ENCODE data around the gene ARHGAP19. TPM values are rescaled to one million over a fixed set of nuclear protein-coding genes. Genes with fewer than 3 reads are reported as not detected.

ARHGAP19 gene, protein sequence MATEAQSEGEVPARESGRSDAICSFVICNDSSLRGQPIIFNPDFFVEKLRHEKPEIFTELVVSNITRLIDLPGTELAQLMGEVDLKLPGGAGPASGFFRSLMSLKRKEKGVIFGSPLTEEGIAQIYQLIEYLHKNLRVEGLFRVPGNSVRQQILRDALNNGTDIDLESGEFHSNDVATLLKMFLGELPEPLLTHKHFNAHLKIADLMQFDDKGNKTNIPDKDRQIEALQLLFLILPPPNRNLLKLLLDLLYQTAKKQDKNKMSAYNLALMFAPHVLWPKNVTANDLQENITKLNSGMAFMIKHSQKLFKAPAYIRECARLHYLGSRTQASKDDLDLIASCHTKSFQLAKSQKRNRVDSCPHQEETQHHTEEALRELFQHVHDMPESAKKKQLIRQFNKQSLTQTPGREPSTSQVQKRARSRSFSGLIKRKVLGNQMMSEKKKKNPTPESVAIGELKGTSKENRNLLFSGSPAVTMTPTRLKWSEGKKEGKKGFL
- polyA plus RNA-seq (2013, experiment 1 of 4), result 35.1 TPM
- 32.4 TPM for polyA plus RNA-seq (2013, experiment 2 of 4)
- polyA plus RNA-seq (2013, experiment 3 of 4), result 30.0 TPM
- 30.6 TPM for polyA plus RNA-seq (2013, experiment 4 of 4)

DNA sequence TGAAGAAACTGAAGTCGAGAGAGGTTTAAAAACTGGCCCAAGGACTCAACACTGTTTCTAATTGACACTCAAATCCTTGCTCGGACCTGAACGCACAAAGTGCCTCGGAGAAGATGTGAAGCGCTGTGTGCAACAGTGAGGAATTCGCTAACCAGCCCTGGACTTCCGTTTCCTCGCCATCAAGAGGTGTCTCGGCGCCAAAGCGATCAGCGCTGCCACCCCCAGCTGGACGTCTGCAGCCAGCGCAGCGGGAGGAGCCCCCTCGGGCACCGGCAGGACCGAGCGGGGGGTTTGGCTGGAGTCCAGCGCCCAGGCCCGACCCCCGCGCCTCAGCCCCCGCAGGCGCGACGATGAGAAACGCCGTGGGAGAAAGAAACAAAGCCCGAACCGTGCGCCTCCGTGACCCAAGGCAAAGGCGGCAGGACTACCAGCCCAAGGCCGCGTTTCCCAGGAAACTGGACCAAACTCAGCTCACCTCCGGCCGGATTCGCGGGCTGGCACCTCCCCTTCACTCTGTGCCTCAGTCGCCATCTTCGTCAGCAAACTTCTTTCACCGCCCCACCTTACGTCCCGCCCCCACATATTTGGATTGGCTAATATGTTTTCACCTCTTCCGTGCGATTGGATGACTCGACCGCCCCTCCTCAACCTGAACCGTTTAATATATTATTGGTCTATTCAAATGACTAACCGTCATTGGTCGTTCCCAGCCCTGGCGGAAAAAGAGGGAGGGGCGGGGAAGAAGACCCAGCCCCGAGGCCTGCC is at the start of gene ARHGAP19:
Gene ARHGAP19, minus strand, starts transcription at position 541 of the 765 bp plus-strand sequence. Its CDS starts 10 bp downstream, at position 531.
- 0% methylated on average over 55 of the region's 55 CpGs for WGBS, 2 experiments
- H3K27ac ChIP-seq (ENCODE audit: insufficient read depth, low read depth, low read length, poor library complexity, severe bottlenecking), result peak within 1 kb of the TSS; percentile 98
- H3K36me3 ChIP-seq (ENCODE audit: control insufficient read depth, insufficient read depth, low read length), result peaks cover 3% of the 10 kb centered on the region

DNA sequence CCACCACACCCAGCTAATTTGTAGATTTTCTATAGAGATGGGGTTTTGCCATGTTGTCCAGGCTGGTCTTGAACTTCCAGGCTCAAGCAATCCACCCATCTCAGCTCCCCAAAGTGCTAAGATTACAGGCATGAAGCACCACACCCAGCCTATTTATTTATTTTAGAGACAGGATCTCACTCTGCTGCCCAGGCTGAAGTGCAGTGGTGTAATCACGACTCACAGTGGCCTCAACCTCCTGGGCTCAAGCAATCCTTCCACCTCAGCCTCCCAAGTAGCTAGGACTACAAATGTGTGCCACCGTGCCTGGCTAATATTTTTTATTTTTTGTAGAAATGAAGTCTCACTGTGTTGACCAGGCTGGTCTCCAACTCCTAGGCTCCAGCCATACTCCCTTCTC is 49.0 kb upstream of the ARHGAP19 start:
- Histone ChIP-seq H3K4me3 (ENCODE audit: insufficient read depth, low read depth, low read length) (no peak overlapping the region), H3K36me3 (ENCODE audit: control insufficient read depth, insufficient read depth, low read length) (no peaks in the 10 kb centered on the region), H3K4me1 (ENCODE audit: control insufficient read depth, insufficient read depth, low read length) (peaks cover 19% of the 10 kb centered on the region), H3K9me3 (ENCODE audit: control insufficient read depth, low read length) (no peaks in the 10 kb centered on the region), H3K27ac (ENCODE audit: insufficient read depth, low read depth, low read length, poor library complexity, severe bottlenecking) (no peak overlapping the region), H3K27me3 (ENCODE audit: control insufficient read depth, insufficient read depth, low read length, poor library complexity, severe bottlenecking) (peaks cover 17% of the 10 kb centered on the region)
- WGBS, 2 experiments, result 91 to 95% methylated on average over 2 of the region's 2 CpGs

More for the DNA sequence above, at the start of gene ARHGAP19:
- peak within 1 kb of the TSS; percentile 95 for H3K4me3 ChIP-seq (ENCODE audit: insufficient read depth, low read depth, low read length)
- no peaks in the 10 kb centered on the region for H3K27me3 ChIP-seq (ENCODE audit: control insufficient read depth, insufficient read depth, low read length, poor library complexity, severe bottlenecking)
- no peaks in the 10 kb centered on the region for H3K9me3 ChIP-seq (ENCODE audit: control insufficient read depth, low read length)
- no peaks in the 10 kb centered on the region for H3K4me1 ChIP-seq (ENCODE audit: control insufficient read depth, insufficient read depth, low read length)

DNA sequence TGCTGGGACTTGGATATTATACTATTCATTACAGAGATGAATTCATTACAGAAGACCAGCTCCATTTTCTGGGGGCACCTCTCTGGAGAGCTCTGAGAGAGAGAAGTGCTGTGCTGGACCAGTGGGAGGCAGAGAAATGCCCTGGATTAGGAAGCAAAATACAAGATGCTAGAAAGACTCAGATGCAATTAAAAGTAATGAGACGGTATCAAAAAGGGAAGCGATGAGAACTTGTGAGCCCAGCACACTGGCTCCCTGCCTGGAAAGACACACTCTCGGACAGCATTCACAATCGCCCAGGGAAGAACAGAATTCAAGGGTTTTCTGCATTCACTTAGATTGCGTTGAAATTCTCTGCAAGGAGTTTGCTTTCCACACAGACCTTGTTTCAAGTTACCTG is 45.6 kb upstream of the ARHGAP19 start:
- Histone ChIP-seq H3K4me3 (ENCODE audit: insufficient read depth, low read depth, low read length) (no peak overlapping the region), H3K27ac (ENCODE audit: insufficient read depth, low read depth, low read length, poor library complexity, severe bottlenecking) (no peak overlapping the region), H3K4me1 (ENCODE audit: control insufficient read depth, insufficient read depth, low read length) (peaks cover 20% of the 10 kb centered on the region), H3K9me3 (ENCODE audit: control insufficient read depth, low read length) (no peaks in the 10 kb centered on the region), H3K36me3 (ENCODE audit: control insufficient read depth, insufficient read depth, low read length) (no peaks in the 10 kb centered on the region), H3K27me3 (ENCODE audit: control insufficient read depth, insufficient read depth, low read length, poor library complexity, severe bottlenecking) (peaks cover 40% of the 10 kb centered on the region)
- WGBS, 2 experiments, result 46 to 48% methylated on average over 5 of the region's 5 CpGs

DNA sequence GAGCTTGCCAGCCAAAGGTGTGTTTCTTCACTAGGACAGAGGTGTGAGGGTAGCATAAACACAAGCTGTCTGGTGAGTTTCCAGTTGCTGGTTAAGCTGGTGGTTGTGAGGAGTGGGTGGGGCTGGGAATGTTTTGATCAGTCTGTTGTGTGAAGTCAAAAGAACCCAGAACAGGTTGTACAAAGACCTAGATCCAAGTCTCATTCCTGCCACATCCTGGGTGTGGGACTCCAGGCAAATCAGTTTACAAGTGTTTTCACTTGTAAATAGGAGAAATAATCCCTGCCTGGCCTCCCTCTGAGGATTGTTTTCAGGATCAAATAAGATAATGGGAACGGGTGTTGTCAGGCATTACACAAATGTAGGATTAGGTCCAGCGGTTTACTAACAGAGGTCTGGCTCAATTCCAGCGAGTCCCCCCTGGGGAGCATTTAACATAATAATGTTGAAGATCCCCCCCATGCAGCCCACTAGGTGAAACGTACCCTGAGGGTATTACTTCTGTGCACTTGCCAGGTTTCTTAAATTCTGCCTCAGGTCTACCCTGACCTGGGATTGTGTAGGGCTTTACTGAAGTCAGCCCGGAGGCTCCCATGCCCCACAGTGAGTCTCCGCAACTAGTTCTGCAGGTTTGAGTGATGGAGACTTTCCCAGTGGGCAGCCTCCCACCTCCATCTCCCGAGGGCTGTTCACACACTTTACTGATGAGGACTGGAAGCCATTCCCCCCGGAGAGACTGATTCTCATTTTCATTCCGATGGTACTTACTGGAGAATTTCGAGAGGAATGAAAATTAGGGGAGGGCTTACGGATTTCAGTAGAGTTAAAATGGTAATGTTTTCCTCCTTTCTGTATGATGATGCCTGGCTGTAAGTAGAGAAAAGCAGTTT is 44.8 kb upstream of the ARHGAP19 start:
- no peak overlapping the region for H3K4me3 ChIP-seq (ENCODE audit: insufficient read depth, low read depth, low read length)
- 1% methylated on average over 11 of the region's 11 CpGs for WGBS, 2 experiments
- H3K27me3 ChIP-seq (ENCODE audit: control insufficient read depth, insufficient read depth, low read length, poor library complexity, severe bottlenecking), result peaks cover 49% of the 10 kb centered on the region

DNA sequence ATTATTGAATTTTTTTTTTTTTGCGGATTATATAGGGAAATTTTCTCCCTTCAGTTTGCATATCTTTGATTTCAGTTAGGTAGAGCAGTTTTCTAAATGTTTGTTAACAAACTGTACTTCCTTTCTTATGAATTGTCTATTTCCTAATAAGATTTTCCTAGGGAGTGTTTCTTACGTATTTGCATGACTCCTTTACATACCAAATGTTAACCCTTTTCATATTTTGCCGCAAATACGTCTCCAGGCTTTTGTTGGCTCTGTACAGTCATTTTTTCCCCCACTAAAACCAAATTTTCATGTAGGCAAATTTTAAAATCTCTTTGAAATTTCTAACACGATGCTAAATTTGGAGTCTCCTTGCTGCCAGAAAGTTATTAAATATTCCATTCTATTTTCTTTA is 44.0 kb upstream of the ARHGAP19 start:
- no peak overlapping the region for H3K4me3 ChIP-seq (ENCODE audit: insufficient read depth, low read depth, low read length)
- H3K4me1 ChIP-seq (ENCODE audit: control insufficient read depth, insufficient read depth, low read length), result peaks cover 20% of the 10 kb centered on the region
- H3K36me3 ChIP-seq (ENCODE audit: control insufficient read depth, insufficient read depth, low read length), result no peaks in the 10 kb centered on the region
- 29 to 46% methylated on average over 3 to 4 of the region's 5 CpGs for WGBS, 2 experiments
- peak overlapping the region; percentile 47 for H3K27ac ChIP-seq (ENCODE audit: insufficient read depth, low read depth, low read length, poor library complexity, severe bottlenecking)
- no peaks in the 10 kb centered on the region for H3K9me3 ChIP-seq (ENCODE audit: control insufficient read depth, low read length)
- peaks cover 51% of the 10 kb centered on the region for H3K27me3 ChIP-seq (ENCODE audit: control insufficient read depth, insufficient read depth, low read length, poor library complexity, severe bottlenecking)

More for the DNA sequence above, 44.8 kb upstream of the ARHGAP19 start:
- no peaks in the 10 kb centered on the region for H3K36me3 ChIP-seq (ENCODE audit: control insufficient read depth, insufficient read depth, low read length)
- no peaks in the 10 kb centered on the region for H3K9me3 ChIP-seq (ENCODE audit: control insufficient read depth, low read length)
- peaks cover 20% of the 10 kb centered on the region for H3K4me1 ChIP-seq (ENCODE audit: control insufficient read depth, insufficient read depth, low read length)
- H3K27ac ChIP-seq (ENCODE audit: insufficient read depth, low read depth, low read length, poor library complexity, severe bottlenecking), result peak overlapping the region; percentile 47

DNA sequence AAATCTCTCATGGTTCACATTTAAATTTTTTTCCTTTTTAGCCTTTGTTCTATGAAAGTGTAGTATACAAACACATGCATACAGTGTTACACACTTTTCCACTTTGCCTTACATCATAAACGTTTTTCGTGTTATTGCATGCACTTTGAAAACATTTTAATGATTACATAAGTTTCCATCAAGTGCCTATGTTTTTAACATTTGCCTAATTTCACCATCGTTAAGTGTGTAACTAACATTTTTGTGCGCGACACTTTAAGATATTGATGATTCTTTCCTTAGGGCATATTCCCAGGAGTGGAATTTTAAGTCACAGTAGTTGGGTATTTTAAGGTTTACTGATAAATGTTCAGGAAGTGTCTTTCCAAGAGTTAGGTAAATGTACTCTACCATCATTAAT is 43.6 kb upstream of the ARHGAP19 start:
- Histone ChIP-seq H3K27ac (ENCODE audit: insufficient read depth, low read depth, low read length, poor library complexity, severe bottlenecking) (no peak overlapping the region), H3K36me3 (ENCODE audit: control insufficient read depth, insufficient read depth, low read length) (no peaks in the 10 kb centered on the region), H3K4me3 (ENCODE audit: insufficient read depth, low read depth, low read length) (no peak overlapping the region), H3K27me3 (ENCODE audit: control insufficient read depth, insufficient read depth, low read length, poor library complexity, severe bottlenecking) (peaks cover 51% of the 10 kb centered on the region), H3K9me3 (ENCODE audit: control insufficient read depth, low read length) (no peaks in the 10 kb centered on the region), H3K4me1 (ENCODE audit: control insufficient read depth, insufficient read depth, low read length) (peaks cover 20% of the 10 kb centered on the region)
- WGBS, 2 experiments, result 82 to 84% methylated on average over 5 of the region's 5 CpGs

DNA sequence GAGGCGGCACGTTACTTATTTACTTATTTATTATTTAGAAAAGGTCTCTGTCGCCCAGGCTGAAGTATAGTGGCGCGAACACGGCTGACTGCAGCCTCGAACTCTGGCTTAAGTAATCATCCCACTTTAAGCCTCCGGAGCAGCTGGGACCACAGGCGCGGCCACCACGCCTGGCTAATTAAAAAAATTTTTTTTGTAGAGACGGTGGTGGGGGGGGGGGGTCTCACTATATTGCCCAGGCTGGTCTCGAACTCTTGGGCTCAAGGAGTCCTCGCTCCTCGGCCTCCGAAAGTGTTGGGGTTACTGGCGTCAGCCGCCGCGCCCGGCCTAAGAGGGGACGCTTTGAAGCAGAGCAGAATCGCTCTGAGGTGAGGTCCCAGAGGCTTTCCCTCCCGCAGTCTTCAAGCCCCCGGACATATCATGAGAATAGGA is 42.8 kb upstream of the ARHGAP19 start:
- H3K27ac ChIP-seq (ENCODE audit: insufficient read depth, low read depth, low read length, poor library complexity, severe bottlenecking), result peak overlapping the region; percentile 94
- H3K27me3 ChIP-seq (ENCODE audit: control insufficient read depth, insufficient read depth, low read length, poor library complexity, severe bottlenecking), result peaks cover 51% of the 10 kb centered on the region
- 37 to 40% methylated on average over 23 to 24 of the region's 25 CpGs for WGBS, 2 experiments
- no peaks in the 10 kb centered on the region for H3K36me3 ChIP-seq (ENCODE audit: control insufficient read depth, insufficient read depth, low read length)
- peaks cover 20% of the 10 kb centered on the region for H3K4me1 ChIP-seq (ENCODE audit: control insufficient read depth, insufficient read depth, low read length)
- H3K4me3 ChIP-seq (ENCODE audit: insufficient read depth, low read depth, low read length), result peak overlapping the region; percentile 72
- H3K9me3 ChIP-seq (ENCODE audit: control insufficient read depth, low read length), result no peaks in the 10 kb centered on the region

DNA sequence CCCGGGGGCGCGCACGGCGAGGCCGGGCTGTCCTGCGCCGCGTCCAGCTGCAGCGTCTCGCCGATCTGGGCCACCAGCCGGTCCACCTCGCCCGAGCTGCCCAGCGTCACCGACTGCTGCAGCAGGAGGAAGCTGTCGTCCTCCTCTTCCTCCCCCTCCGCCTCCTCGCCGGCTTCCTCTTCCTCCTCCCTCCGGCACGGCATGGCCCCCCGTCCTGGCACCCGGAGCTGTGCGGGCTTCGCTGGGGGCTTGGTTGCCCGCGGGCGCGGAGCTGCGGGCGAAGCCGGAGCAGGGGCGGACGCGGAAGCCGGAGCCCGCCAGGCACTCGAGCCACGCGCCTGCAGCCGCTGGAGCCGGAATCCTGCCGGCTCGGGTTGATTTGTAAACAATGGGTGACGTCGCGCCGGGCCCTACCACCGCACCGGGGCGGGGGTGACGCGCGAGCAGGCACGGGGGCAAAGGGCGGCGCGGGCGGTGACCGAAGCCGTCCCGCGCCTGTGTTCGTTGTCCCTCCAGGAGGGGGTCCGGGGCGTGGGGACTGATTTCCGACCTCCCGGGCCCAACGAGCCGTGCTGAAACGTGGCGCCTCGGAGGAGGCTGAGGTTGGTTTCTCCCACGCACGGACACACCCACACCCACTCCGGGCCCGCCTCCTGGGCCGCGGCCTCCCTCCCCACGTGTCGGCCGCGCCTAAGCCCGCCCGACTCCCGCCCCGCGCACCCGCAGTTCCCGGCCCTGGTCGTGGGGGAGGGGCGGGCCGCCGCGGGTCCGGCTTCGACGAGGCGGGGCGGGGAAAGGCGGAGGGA is 42.1 kb upstream of the ARHGAP19 start, which contains the start of gene FRAT2:
Gene FRAT2, minus strand, starts transcription at position 360 of the 806 bp plus-strand sequence. Its CDS starts 157 bp downstream, at position 203.
- peaks cover 51% of the 10 kb centered on the region for H3K27me3 ChIP-seq (ENCODE audit: control insufficient read depth, insufficient read depth, low read length, poor library complexity, severe bottlenecking)
- H3K4me3 ChIP-seq (ENCODE audit: insufficient read depth, low read depth, low read length), result peak within 1 kb of the TSS; percentile 72
- H3K27ac ChIP-seq (ENCODE audit: insufficient read depth, low read depth, low read length, poor library complexity, severe bottlenecking), result peak within 1 kb of the TSS; percentile 94
- H3K4me1 ChIP-seq (ENCODE audit: control insufficient read depth, insufficient read depth, low read length), result peaks cover 20% of the 10 kb centered on the region
- H3K9me3 ChIP-seq (ENCODE audit: control insufficient read depth, low read length), result no peaks in the 10 kb centered on the region
- H3K36me3 ChIP-seq (ENCODE audit: control insufficient read depth, insufficient read depth, low read length), result no peaks in the 10 kb centered on the region
- 0% methylated on average over 92 to 98 of the region's 103 CpGs for WGBS, 2 experiments
